AG10803 (cell line): ENCODE measurements around the gene PBX2.

Source experiments
- DNase-seq: peaks from one replicate; pipeline ENCODE4 v3.0.0; 2010; ENCODE audit warnings: low read depth
- H3K4me3 ChIP-seq: 2 replicates; pipeline ENCODE4 v1.5.1; 2011; ENCODE audit warnings: mild to moderate bottlenecking, low read length, control low read depth
- TF ChIP-seq, protein P1 (sequence below): conservative IDR thresholded peaks from 2 replicates; pipeline ENCODE4 v1.5.1; 2011; ENCODE audit warnings: mild to moderate bottlenecking, low read length, control low read depth, inconsistent platforms

The PBX2 gene

DNA sequence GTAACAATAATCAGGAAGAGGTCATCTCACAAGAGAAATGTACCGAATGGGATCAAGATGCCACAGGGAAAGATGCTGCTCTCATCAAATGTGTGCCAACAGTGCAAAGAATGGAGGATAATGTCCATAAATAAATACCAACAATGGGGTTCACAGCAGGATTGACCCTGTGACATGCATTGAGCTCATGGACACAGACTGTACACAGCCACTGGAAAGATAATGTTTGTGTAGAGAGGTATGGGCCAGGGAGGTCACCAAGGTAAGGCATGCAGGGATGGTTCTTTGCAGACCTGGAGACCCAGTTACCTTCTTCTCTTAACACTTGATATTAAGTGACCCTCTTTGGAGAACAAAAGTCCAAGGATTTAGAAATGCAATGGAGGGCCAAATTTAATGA is 15.6 kb downstream of the PBX2 start:
- peak overlapping the region; percentile 97 for H3K4me3 ChIP-seq
- TF ChIP-seq, protein P1, sequence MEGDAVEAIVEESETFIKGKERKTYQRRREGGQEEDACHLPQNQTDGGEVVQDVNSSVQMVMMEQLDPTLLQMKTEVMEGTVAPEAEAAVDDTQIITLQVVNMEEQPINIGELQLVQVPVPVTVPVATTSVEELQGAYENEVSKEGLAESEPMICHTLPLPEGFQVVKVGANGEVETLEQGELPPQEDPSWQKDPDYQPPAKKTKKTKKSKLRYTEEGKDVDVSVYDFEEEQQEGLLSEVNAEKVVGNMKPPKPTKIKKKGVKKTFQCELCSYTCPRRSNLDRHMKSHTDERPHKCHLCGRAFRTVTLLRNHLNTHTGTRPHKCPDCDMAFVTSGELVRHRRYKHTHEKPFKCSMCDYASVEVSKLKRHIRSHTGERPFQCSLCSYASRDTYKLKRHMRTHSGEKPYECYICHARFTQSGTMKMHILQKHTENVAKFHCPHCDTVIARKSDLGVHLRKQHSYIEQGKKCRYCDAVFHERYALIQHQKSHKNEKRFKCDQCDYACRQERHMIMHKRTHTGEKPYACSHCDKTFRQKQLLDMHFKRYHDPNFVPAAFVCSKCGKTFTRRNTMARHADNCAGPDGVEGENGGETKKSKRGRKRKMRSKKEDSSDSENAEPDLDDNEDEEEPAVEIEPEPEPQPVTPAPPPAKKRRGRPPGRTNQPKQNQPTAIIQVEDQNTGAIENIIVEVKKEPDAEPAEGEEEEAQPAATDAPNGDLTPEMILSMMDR: no peak
- no peak for DNase-seq

DNA sequence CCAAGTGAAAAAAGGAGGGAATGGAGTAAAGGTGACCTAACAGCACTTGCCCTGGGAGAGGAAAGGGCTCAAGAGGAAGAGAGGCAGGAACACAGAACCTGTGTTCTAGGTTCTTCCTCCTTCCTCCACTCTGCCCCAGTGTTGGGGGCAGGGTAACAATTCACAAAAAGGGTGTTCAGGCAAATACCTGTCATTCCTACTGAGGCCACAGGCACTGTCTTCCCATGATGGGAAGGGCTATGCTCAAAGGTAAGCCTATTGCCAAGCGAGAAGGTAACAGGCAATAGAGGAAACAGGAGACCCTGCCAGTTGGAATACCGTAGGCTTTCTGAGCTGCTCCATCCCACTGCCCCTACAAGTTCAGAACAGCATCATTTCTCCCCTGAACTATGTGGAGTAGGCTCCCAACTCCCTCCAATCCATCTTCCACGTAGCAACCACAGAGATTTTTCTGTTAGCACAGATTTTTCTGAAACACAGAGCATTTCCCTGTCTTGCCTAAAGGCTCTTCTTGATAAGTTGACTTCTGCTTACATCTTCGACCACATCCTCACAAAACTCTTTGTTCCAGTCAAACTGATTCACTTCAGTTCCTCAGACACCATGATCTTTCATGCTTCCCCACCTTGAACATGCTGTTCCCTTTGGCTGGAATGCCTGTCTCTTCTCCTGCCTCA is 16.8 kb downstream of the PBX2 start:
- H3K4me3 ChIP-seq: no peak overlapping the region
- no peak for DNase-seq
- TF ChIP-seq, protein P1: no peak

DNA sequence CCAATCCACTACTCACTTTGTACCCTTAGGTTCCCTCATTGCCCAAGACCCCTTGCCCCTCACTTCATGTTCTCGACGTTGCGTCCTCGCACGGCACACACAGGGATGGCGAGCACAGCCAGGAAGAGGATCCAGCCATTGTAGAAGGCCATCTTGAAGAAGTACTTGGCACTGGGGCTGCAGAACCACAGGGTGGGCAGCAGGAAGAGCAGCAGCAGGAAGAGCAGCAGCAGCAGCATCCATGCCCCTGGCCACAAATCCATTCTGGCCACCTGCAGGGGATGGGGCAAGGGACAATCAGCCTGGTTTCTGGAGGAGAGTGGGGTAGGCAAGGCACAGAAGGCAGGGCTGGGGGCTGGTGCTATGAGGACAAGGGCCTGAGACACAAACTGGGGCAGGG is 18.8 kb downstream of the PBX2 start:
- DNase-seq: no peak
- no peak overlapping the region for H3K4me3 ChIP-seq
- TF ChIP-seq, protein P1: no peak

DNA sequence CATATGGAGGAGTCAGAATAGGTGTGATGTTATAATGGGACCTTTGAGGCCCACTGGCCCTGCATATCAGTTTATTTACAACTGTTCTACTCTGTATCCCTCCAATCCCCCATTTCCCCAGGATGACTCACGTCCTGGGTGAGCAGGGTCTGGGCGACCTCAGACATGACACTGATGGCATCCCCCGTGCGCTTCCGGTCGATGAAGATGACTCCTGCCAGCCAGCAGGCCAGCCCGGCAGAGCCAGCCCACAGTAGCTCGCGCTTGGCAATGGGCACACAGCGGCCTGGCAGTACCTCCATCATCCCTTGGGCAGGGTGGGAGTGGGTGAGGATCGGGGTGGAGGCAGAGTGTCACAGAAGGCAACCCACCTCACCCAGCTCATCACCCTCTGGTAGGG is 19.7 kb downstream of the PBX2 start:
- DNase-seq: no peak
- TF ChIP-seq, protein P1: no peak
- H3K4me3 ChIP-seq: no peak overlapping the region

GRCh38 chr6:32168807-32169591 is 21.0 kb downstream of the PBX2 start:
- DNase-seq: no peak
- no peak overlapping the region for H3K4me3 ChIP-seq
- TF ChIP-seq, protein P1: no peak

- TF ChIP-seq, protein P1: no peak
- DNase-seq: no peak
These were observed 21.7 kb downstream of the PBX2 start for GRCh38 chr6:32168350-32168749.

DNA sequence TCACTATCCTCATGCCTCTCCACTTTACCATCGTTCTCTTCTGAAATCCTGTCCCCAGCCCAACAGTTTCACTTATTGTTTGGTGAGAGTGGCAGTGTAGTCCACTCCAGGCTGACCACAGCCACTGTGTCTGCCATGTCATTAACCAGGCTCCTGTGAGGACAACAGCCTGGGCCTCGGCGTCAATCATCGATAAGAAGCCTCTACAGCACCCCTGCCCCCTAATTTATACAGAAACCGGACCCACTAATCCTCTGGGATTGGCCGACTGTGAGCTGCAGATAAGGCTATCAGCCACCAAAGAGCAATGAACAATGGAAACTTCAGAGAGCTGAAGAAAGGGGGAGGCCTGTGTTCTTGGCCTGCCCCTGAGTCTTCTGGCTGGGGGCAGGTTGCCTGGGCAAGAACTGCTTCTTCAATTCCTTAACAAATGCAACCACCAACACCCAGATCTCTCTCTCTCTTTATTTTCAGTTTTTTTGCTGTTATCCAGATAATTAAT is 22.2 kb downstream of the PBX2 start:
- DNase-seq: no peak
- TF ChIP-seq, protein P1: no peak
- H3K4me3 ChIP-seq: no peak overlapping the region

More at GRCh38 chr6:32168350-32168749, 21.7 kb downstream of the PBX2 start:
- H3K4me3 ChIP-seq: no peak overlapping the region
